Erythroblast (primary cell): ENCODE results near the gene RBPJ.

ENCODE experiments used
- GATA1 ChIP-seq: IDR thresholded peaks from 2 replicates; pipeline ENCODE4 v1.6.1; 2011; ENCODE audit warnings: low read depth, mild to moderate bottlenecking, control low read depth, low read length, moderate library complexity
- POLR2A ChIP-seq: IDR thresholded peaks from 2 replicates; pipeline ENCODE4 v1.6.1; 2011; ENCODE audit warnings: mild to moderate bottlenecking, low read length

DNA sequence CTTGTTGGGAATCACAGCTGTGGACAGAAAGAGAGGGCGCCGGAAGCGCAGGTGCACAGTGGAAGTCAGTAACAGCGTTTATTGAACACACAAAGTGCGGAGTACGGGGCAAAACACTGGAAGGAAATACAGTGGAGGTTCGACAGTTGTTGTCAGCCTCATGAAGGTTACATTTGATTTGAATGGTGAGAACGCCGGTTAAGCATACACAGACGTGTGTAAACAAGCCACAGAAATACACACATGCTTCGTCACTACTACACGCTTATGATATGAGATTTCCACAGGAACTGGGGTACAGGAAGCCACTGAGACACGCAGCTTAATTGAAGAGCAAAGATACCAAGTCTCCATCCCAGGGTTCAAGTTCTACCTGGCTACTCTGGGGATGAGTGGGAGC lies 157.5 kb downstream of the RBPJ start:
- TF ChIP-seq POLR2A: no peak
- no peak for TF ChIP-seq GATA1
